Panc1 (cell line): ENCODE data around the gene N4BP2L2. TPM values are rescaled to one million over a fixed set of nuclear protein-coding genes. Genes with fewer than 3 reads are reported as not detected.

Experiments
- ATAC-seq: fragments of 200-7000 bp; cut with Tn5 transposase; 2 replicates; pipeline ENCODE4 v1.9.1; 2020; ENCODE audit warnings: mild to moderate bottlenecking, moderate library complexity
- BruUV-seq: library from RNA; stranded (reverse); fragments of 400-500 nt; replicated peaks from 2 replicates; lab custom pipeline; 2021; lab: Mats Ljungman, UMichigan
- CTCF ChIA-PET: fragments of 300-600 bp; sonication (Branson Sonifier 250); formaldehyde crosslinking; loops from one replicate; lab custom pipeline; 2022; ENCODE audit warnings: antibody characterized with exemption; lab: Charles Lee
- POLR2A ChIA-PET: fragments of 300-600 bp; sonication (Branson Sonifier 250); formaldehyde crosslinking; loops from one replicate; lab custom pipeline; 2022; ENCODE audit warnings: antibody characterized with exemption; lab: Charles Lee
- DNase-seq: peaks from one replicate; pipeline ENCODE4 v3.0.0-alpha.2; 2010; ENCODE audit warnings: low read depth, low spot score
- H3K27ac ChIP-seq: 2 replicates; pipeline ENCODE4 v1.5.1; 2011; ENCODE audit warnings: mild to moderate bottlenecking, low read length, inconsistent platforms
- H3K27me3 ChIP-seq: fragments of 200-500 bp; sonication (Bioruptor generic); 2 replicates; pipeline ENCODE4 v1.6.0; 2014; ENCODE audit warnings: low read length, inconsistent platforms; ENCODE audit not compliant: control insufficient read depth, insufficient read depth
- H3K36me3 ChIP-seq: fragments of 200-500 bp; sonication (Bioruptor generic); 2 replicates; pipeline ENCODE4 v1.5.1; 2014; ENCODE audit warnings: inconsistent platforms, mild to moderate bottlenecking, low read length, moderate library complexity; ENCODE audit not compliant: control insufficient read depth, insufficient read depth
- H3K4me1 ChIP-seq: 2 replicates; pipeline ENCODE4 v1.5.1; 2011; ENCODE audit warnings: inconsistent platforms, mild to moderate bottlenecking, low read length, moderate library complexity; ENCODE audit not compliant: control insufficient read depth, insufficient read depth
- H3K4me3 ChIP-seq, 2 experiments: 2 replicates each; pipeline ENCODE4 v1.5.1; 2011 to 2012; ENCODE audit warnings: low read depth in 2 of 2, low read length in 2 of 2, mild to moderate bottlenecking in 2 of 2, inconsistent platforms in 1 of 2, moderate library complexity in 1 of 2
- H3K9me3 ChIP-seq: fragments of 200-500 bp; sonication (Bioruptor generic); 2 replicates; pipeline ENCODE4 v1.5.1; 2014; ENCODE audit warnings: low read depth, mild to moderate bottlenecking, inconsistent platforms, low read length, moderate library complexity; ENCODE audit not compliant: control insufficient read depth, insufficient read depth
- CTCF ChIP-seq: fragments of 450-650 bp; IDR thresholded peaks from 2 replicates; pipeline ENCODE4 v1.5.1; 2017; ENCODE audit warnings: mild to moderate bottlenecking
- REST ChIP-seq, 2 experiments: IDR thresholded peaks; 2 replicates each; pipeline ENCODE4 v1.6.1; 2011 to 2012; ENCODE audit warnings: low read depth in 2 of 2, control low read depth in 1 of 2, low read length in 1 of 2, mild to moderate bottlenecking in 1 of 2, moderate library complexity in 1 of 2; ENCODE audit not compliant: insufficient read depth in 1 of 2
- SIN3A ChIP-seq: IDR thresholded peaks from 2 replicates; pipeline ENCODE4 v1.6.1; 2012; ENCODE audit warnings: low read depth, mild to moderate bottlenecking, low read length, moderate library complexity, borderline replicate concordance; ENCODE audit not compliant: insufficient read depth
- in situ Hi-C: cut with HindIII; loops from 2 replicates; pipeline ENCODE4 v1.10.0; 2016; ENCODE audit warnings: low sequenced_read_pairs, low pct_unique_long_range_greater_than_20kb
- intact Hi-C: fragments of 100-400 bp; cut with micrococcal nuclease; formaldehyde crosslinking; loops from one replicate; pipeline ENCODE4 v1.10.0; 2022; ENCODE audit not compliant: unreplicated experiment
- total RNA-seq: library from RNA; stranded (reverse); gene quantifications from one replicate; pipeline ENCODE4 v1.2.1, GENCODE V29; 2021; ENCODE audit not compliant: unreplicated experiment

The N4BP2L2 gene
- total RNA-seq, 1 experiment from 2014 or later, result 43.8 TPM

GRCh38 chr13:32503727-32504126 is 34.9 kb downstream of the N4BP2L2 start:
- no TSS peak for BruUV-seq
- Histone ChIP-seq H3K4me3 (no peak overlapping the region), H3K9me3 (no peaks in the 10 kb centered on the region), H3K36me3 (peaks cover 2% of the 10 kb centered on the region; the same call in 1 of the 2 replicates), H3K27ac (no peak overlapping the region), H3K27me3 (no peaks in the 10 kb centered on the region), H3K4me1 (no peaks in the 10 kb centered on the region)
- ATAC-seq (no peak), DNase-seq (no peak)
- TF ChIP-seq REST (IDR thresholded peaks at IDR 0.05; ENCODE audit: insufficient read depth in 1 of 2, low read depth in 2 of 2, low read length in 1 of 2) (no peak), CTCF (no peak)
- ChIA-PET CTCF (no interaction called here), POLR2A (no interaction called here)
- in situ Hi-C loops (no loop called here), intact Hi-C loops (no loop called here)

- TF ChIP-seq CTCF (no peak), SIN3A (no peak), REST (IDR thresholded peaks at IDR 0.05; ENCODE audit: insufficient read depth in 1 of 2, low read depth in 2 of 2, low read length in 1 of 2) (no peak)
- ATAC-seq, result no peak
- ChIA-PET CTCF (interaction anchor here (0.7 kb wide), 1 partner anchor 80 kb away, joined by 3 read pairs; no protein-coding TSS in a partner anchor), POLR2A (no interaction called here)
- Histone ChIP-seq H3K9me3 (no peaks in the 10 kb centered on the region), H3K4me3 (no peak overlapping the region), H3K36me3 (no peaks in the 10 kb centered on the region), H3K27ac (no peak overlapping the region), H3K4me1 (no peaks in the 10 kb centered on the region), H3K27me3 (no peaks in the 10 kb centered on the region)
- BruUV-seq, result no TSS peak
- intact Hi-C loops (no loop called here), in situ Hi-C loops (no loop called here)
- DNase-seq, result no peak
Measured at GRCh38 chr13:32501064-32501463, 37.5 kb downstream of the N4BP2L2 start.
